Activated CD8-positive, alpha-beta memory T cell treated with anti-CD3 and anti-CD28 coated beads, Interleukin-2, amount 50 U/mL, for 4 hours (primary cell): ENCODE results near the gene RNF222.

Source experiments
- DNase-seq: peaks from one replicate; pipeline ENCODE4 v3.0.0-alpha.2; 2020

The RNF222 gene, protein sequence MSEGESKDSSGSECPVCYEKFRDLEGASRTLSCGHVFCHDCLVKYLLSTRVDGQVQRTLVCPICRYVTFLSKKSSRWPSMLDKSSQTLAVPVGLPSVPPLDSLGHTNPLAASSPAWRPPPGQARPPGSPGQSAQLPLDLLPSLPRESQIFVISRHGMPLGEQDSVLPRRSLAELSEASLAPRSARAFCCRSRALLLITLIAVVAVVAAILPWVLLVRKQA

DNA sequence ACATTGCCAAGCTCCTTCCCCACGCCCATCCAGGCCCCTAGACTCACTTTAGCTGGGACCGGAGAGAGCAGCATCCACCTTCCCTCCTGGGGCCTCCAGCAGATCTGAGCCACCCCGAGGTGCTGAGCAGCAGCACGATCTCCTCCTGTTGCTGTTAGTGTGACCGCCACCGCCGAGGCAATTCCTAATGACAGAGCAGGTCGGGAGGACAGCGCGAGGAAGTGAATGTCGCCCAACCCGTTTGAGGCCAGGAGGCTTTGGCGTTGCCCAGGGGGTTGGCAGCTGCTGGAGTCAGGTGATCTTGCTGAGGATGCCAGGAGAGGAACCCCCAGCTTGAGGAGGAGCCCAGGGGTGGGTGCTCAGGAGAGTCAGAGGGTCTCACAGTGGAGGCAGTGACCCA is at the start of gene RNF222:
TSS of gene RNF222 (minus strand) at position 192 of the 400 bp plus-strand sequence. CDS start 4,366 bp downstream, outside the sequence.
- DNase-seq = no peak

DNA sequence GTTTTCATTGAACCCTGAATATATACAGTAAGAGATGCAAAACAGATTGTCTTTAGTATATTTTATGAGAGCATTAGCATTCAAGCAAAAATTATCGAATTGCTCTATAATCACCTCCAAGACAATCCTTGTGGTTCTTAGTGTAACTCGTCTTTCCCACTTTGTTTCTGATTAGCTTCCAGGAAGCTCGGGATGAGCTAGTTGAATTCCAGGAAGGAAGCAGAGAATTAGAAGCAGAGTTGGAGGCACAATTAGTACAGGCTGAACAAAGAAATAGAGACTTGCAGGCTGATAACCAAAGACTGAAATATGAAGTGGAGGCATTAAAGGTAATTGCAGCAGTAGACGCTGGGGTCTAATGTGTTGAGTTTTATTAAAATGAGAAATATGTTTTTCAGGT is 47.9 kb upstream of the RNF222 start:
- no peak for DNase-seq

DNA sequence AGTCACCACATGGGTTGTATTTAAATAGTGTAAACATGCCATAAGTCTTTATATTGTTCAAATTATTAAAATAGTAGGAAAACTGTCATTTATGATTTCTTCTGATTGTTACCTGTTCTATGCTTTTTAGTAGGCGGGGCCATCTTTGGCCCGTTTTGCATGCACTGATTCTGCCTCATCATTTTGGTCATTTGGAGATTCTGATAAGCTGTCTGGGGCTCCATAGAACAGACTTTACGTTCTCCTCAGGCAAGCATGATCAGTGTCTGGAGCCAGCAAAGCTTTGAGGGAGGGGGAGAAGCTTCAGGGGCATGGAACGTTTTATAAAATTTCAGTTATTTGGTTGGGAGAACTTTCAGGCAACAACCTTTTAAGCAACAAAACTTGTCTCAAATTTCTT is 46.9 kb upstream of the RNF222 start:
- DNase-seq = no peak

DNA sequence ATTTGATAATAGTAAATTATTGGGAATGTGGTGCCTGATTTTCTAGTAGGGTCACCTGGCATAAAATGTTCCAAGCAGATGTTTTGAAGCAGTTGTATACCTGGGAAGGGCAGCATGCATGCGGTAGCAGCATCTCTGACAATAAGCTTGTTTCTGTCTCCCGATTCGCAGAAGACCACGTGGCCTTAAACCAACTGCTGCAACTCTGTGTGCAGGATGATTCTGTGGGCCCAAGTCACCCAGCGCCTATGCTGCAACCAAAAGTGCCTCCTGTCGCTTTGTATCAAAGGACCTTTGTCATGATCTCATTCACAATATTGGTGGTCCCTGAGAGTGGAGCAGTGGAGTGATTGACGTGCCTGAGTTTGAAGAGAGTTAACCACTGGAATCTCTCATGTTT is 46.1 kb upstream of the RNF222 start:
- no peak for DNase-seq

DNA sequence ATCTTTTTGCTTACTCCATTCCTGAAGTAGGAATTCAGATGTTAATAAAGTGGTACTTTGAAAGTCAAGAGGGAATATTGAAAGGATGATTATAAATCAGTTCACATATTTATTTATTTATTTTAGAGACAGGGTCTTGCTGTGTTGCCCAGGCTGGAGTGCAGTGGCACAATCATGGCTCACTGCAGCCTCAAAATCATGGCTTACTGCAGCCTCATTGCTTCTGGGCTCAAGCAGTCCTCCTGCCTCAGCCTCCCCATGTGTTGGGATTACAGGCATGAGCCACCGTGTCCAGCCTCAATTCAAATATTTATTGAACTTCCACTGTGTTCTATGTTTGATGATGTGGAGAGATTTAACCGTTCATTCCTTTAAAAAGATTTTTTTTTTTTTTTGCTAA is 44.7 kb upstream of the RNF222 start:
- DNase-seq = no peak

DNA sequence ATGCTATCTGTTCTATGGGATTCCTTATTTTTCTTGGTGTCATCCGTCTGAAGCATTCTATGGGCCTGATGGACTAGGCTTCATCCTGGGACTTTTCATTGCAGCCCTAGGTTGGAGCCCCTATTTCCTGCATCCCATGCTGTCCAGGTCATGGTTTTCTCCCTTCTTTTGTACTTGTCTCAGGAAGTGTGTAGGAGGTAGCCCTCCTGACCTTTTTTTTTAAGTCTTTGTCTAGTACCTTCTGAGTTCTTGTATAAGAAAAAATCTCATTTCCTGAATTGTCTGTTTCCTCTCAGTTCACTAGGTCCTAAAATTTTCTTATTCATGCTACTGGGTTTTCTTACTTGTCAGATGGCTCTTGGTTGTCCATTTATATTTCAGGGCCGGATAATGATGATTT is 44.1 kb upstream of the RNF222 start:
- no peak for DNase-seq

DNA sequence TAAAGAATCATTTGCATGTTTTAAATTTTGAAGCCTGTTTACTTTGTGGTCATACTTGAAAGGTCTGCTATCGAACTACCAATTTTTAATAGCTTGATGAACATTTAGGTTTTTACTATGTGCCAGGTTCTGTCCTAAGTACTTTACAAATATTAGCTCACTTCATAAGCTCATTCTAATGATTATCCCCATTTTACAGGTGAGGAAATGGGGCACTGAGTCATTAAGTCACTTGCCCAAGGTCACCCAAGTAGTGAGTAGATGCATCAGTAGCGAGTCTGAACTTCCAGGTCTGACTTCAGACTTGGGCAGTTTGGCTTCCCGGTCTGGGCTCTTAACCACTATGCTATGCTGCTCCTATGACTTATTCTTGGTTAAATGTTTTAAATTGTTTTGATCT is 42.1 kb upstream of the RNF222 start:
- DNase-seq = no peak

DNA sequence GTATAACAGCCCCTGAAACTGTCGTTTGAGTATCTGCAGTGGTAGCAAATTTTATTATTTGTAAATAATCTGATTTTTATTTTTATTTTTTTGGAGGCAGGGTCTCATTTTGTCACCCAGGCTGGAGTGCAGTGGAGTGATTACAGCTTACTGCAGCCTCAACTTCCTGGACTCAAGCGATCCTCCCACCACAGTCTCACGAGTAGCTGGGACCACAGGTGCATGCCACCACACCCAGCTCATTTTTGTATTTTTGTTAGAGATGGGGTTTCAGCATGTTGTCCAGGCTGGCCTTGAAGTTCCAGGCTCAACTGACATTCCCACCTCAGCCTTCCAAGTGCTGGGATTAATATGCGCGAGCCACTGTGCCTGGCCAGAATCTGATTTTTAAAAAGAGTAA is 40.8 kb upstream of the RNF222 start:
- DNase-seq = no peak

DNA sequence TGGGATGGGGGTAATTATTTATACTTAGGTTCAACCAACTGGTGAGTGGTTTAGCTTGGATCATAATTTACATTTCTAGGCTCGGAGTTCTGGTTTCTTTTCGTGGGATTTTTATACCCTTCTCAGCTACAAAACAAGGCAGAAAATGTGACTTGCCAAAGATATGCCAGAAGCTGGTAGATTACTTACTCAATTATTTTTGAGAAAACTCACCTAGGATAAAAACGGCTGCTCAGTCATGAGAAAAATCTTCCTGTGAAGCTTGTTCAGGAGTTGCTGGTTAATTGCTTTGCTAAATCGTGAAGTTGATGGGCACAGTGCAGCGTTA is 39.2 kb upstream of the RNF222 start:
- no peak for DNase-seq

DNA sequence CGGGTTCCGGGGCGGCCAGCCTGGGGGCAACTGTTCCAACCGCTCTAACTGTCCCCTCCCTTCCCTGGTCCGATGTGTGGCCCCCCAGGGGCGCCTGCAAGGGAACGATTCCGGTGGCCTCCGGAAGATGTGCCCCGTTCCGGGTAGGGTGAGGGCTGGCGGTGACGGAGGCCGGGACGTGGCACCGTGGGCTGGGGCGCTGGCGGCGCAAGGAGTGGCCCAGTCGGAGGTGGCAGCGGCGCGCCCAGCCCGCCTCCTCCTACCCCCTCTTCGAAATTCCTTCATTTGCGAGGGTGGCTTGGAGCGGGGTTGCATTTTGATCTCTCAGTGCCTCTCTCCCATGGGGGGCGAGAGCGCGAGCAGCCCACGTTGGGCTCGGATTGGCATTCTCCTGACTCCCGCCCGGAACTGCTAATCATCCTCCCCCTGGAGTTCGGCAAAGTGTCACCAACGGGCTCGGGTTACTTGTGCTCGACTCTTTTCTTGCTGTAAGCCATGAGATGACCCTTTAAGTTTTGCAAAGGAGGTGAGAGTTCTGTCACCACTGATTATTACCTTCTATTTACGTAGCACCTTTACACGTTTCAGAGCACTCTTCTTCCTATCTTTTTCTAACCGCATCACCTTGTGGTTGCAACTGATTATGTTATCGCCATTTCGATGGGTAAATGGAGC is 38.7 kb upstream of the RNF222 start:
- DNase-seq = peak; percentile 60

DNA sequence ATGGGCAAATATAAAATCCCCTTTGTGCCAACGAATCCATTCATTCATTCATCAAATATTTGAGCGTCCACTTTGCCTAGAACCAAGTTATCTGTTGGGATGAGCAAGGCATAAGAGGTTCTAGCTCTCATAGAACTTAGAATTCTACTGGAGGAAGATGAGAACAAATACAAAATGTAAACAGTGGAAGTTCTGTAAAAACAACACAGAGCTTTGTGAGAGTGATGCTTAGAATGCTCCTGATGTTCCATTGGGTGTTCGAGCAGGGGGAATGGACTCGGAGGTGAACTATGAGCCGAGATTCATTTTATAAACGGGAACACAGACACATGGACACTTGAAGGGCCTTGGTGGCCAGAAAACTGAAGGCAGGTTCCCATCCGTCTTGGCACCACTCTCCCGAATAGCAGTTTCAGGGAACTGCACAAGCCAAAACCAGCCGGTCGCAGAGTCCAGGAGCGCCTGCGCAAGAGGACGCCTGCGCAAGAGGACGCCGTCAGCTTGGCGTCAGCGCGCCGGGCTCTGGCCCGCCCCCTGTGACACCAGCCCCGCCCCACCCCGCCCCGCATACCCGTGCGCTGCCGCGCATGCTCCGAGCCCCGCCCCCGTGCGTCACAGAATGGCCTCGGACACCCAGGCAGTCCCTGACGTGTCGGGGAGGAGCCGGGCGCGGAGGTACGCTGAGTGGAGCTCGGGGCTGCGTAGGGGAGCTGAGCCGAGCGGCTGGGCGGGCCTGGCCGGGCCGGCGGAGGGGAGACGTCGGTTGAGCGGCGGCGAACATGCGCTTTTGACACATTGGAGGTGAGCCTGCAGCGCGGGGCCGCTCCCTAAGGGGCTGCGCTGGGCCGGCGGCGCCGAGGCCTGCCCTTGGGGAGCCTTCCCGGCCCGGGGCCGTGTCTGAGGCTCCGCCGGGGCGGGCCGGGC is 37.9 kb upstream of the RNF222 start, which contains the start of gene NDEL1:
TSS of gene NDEL1 (plus strand) at position 640 of the 924 bp plus-strand sequence. CDS start 8,388 bp downstream, outside the sequence.
- DNase-seq = peak; percentile 99

DNA sequence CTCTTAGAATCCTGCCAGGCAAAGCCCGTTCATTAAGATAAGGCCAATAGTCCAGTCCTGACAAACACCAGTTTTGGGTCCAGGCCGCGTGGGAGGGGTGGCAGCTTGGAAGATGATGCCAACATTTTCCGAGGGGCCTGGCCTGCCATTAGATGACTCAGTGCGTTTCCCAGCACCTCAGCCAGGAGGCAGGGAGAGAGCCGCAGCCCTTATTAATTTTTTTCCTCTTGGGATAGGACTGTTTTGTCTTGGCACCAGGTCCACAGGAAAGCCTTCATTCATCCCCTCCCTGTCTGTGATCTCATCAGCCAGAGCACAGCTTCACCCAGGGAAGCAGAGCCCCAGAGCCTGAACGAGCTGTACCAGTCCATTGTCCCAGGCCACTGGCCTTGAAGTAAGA is 33.3 kb upstream of the RNF222 start:
- no peak for DNase-seq

DNA sequence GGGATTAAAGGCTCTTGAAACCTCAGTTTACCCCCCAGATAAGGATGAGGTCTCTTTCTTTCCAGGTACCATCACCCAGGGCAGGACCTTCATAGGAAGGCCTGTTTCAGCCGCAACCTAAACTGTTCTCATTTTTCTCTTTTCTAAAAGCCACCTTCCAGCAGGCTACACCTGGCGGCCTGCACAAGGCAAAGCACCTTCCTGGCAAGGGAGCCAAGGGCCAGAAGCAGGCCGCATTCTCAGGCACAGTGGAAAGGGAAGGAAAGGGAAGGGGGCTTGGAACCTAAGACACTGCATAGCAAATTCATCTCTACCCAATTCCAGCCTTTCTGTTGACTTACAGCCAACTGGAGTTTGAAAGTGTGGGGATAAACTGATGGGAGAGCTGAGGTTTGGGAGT is 29.2 kb upstream of the RNF222 start:
- no peak for DNase-seq

DNA sequence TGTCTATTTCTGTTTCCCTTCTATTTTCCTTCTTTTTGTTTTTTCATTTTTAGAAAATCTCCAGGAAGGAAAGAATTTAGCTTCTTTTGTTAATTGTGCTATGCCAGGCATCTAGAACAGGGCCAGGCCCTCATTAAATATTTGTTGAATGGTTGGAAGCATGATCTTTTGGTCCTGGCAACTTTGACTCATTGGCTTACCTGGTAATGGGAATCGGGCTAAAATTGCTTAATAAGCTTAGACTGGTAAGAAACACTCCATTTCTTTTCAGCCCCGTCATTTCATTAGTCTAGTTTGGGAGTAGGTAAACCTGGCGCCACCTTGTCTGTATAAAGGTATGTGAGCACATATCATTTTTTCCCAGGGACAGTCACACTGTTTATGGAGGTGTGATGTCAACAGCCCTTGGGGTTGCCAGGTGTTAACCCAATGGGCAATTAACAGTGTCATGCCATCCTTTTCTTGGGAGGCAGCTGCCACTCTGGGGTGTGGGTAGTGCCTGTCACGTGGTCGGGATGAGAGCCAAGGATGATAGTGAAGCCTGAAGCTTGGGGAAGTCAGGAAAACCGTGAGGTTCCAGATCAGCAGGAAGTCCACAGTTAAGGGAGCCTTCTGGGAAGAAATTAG is 28.6 kb upstream of the RNF222 start:
- DNase-seq = no peak

DNA sequence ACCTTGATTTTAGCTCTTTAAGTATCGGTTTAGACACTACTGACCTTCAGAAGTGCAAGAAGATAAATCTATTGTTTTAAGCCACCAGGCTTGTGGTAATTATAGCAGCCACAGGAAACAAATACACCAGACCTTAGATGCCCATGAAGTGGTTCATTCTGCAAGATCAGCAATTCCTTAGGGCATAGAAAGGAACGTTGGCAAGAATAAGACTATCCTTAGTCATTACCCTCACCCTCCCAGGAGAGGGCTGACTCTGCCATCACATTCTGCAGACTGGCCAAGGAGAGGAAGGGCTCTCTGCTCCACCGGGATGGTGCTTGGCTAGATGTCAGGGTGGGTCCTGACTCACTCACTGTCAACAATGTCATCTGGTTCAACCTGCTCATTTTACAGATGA is 23.9 kb upstream of the RNF222 start:
- no peak for DNase-seq

DNA sequence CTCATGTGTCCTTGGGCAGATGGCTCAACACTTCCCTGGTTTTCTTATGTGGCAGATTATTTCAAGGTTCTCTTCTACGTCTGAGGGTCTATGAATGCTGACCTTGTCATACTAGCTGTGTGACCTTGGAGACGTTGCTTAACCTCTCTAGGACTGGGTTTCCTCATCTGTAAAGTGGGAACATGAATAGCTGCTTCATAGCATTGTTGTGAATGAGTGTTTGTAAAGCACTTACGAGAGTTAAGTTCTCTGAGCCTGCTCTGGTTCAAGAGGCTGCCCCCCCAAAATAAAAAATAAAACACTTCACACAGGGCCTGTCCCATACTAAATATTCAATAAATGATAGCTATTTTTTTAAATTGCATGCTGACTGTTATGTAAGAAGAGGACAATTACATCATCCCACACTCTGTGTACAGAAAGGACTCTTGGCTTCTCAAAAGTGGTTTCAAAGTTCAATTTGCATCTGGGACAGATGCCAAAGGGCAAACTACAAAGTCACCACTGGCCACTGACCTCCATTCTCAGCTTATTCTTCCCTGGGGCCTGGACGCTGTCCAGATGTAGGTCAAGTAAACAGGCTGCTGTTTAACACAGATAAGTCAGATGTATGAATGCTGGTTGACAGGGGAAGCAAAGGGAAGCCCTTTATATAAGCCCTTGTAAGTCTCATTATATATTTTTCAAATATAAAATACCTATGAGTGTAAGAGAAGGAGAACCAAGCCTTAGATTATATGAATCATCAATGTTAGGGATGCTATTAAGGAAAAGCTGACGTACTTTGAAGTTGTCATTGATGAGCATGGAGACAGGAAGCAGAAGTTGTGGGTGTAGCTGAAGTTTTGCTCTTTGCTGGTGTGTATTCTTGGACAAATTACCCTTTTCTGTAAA is 22.7 kb upstream of the RNF222 start:
- DNase-seq = no peak

DNA sequence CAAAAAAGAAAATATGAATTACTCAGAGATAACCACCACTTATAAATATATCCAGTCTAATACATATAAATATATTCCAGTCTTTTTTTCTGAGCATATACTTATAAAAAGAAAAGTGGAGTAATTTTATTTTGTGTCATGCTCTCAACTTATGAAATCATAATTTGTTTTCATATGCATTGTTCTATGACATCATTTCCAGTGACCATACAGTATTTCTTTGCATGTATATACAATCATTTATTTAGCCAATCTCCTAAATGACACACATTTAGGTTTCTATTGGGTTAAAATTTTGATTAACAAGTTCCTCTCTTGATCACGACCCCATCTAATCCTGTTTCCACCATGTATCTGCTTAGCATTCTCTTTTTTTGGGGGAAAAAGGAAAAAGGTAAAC is 21.7 kb upstream of the RNF222 start:
- DNase-seq = no peak

DNA sequence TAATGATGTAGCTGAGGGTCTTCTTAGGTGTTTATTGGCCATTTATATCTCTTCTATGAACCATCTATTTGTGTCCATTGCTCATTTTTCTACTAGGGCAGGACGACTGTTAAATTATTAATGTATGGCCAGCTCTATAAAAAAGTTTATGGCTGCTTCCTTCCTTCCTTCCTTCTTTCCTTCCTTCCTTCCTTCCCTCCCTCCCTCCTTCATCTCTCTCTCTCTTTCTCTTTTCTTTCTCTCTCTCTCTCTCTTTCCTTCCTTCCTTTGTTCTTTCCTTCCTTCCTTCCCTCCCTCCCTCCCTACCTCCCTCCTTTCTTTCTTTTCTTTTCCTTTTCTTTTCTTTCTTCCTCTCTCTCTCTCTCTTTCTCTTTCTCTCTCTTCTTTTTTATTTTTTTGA is 20.8 kb upstream of the RNF222 start:
- no peak for DNase-seq

DNA sequence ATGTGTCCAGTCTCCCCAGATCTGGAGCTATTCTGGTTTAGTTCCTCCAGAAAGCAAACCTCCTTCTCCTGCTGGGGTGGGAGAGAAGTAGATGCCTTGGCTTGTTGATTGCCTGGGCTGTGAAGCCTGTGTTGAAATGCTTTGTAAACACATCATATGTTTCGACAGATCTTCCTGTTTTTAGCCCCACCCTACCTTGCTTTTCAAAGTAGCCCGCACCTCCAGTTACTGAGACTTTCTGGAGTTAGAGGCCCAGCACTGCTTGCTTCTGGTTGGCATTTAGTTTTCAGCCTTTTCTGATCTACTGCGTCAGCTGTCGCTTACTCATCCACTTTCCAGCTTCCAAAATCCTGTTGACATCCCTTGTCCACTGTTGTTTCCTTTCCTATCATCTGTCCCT is 20.2 kb upstream of the RNF222 start:
- no peak for DNase-seq

DNA sequence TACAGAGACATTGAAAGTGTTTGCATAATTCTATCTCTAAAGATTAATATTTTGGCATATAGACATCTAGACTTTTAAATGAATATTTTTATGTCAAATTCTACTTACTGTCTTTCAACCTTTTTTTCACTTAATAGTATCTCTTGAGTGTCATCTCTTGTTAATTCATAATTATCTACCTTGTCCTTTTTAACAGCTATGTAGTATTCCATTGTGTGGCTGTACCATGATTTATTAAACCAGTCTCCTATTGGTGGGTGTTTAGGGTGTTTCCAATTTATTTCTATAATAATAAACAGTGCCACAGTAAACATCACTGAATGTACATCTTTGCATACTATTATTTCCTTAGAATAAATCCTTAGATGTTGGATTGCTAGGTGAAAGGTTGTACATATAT is 16.3 kb upstream of the RNF222 start:
- no peak for DNase-seq

DNA sequence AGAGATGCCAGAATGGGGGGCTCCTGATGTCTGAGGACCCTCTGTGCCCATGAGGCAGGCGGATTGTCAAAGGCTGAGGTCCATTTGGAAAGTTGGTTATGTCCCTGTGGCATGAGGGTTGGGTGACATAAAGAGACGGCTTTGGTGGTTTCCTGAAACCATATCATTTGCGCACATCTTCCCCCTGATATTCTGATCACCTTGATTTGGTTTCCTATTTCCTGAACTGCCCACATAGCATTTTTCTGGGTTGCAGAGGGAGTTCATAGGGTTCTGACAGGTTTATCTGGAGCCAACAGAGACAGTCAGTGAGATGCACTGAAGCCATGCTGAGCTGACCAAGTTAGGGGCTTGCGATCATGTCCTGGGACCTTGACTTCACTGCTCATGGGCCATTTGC is 15.7 kb upstream of the RNF222 start:
- no peak for DNase-seq

DNA sequence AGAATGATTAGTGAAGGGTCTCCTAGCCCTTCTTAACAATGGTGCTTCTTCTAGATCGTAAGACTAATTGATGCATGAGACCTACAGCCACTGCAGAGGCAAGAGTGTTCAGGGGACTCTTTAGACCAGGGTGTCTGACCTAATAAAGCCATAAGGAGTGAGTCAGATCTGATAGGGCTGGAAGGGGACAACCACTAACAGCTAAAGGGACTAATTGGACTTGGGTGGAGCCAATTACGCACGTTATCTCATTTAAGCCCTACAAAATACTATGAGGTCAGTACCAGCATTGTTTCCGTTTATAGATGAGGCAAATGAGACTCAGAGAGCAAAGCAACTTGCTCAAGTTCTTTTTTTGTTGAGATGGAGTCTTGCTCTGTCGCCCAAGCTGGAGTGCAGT is 14.5 kb upstream of the RNF222 start:
- no peak for DNase-seq

DNA sequence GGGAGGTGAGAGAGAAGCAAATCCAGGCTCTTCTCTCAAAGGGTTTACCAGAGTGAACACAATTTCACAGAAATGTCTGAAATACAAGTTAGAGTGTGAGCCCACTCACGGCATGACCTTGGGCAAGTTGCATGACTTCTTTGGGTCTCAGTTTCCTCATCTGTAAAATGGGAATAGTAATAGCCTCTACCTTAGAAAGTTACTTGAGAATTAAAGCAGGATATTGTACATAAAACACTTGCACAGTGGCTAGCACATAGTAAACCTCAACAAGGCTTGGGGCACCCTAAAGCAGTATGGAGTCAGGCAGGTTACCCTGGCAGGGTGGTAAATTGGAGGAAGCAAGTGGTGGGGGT is 13.2 kb upstream of the RNF222 start:
- DNase-seq = no peak
